Kidney (tissue), 22 donors: ENCODE measurements around the gene ATP5F1A. TPM values are rescaled to one million over a fixed set of nuclear protein-coding genes. Genes with fewer than 3 reads are reported as not detected.
A peak's percentile ranks its signal among the peaks of the same experiment; 100 is the strongest.

Experiments used
- DNase-seq, 5 donors: peaks; one replicate each; pipeline ENCODE4 v3.0.0-alpha.2; 2013 to 2020
- FAIRE-seq: peaks from 2 replicates; lab custom pipeline; 2012; peaks lifted over from hg19 to GRCh38; lab: Jason Lieb, UNC
- H3K27ac ChIP-seq, 2 donors: one replicate each; pipeline ENCODE4 v1.7.0; 2013; ENCODE audit warnings: low read depth in 2 of 2, low read length in 2 of 2, inconsistent platforms in 1 of 2
- H3K27me3 ChIP-seq: one replicate; pipeline ENCODE4 v1.7.1; 2013; ENCODE audit warnings: low read length, inconsistent platforms; ENCODE audit not compliant: control insufficient read depth, insufficient read depth
- H3K36me3 ChIP-seq, 3 donors: one replicate each; pipeline versions ENCODE4 v1.7.0 to v1.7.1; 2013; ENCODE audit warnings: low read length in 3 of 3, control low read depth in 1 of 3, inconsistent platforms in 1 of 3; ENCODE audit not compliant: insufficient read depth in 3 of 3, control insufficient read depth in 2 of 3
- H3K4me1 ChIP-seq, 3 donors: one replicate each; pipeline versions ENCODE4 v1.7.0 to v1.7.1; 2013; ENCODE audit warnings: low read length in 3 of 3, inconsistent platforms in 1 of 3, low read depth in 1 of 3; ENCODE audit not compliant: control insufficient read depth in 2 of 3, insufficient read depth in 2 of 3
- H3K4me3 ChIP-seq, 3 donors: one replicate each; pipeline versions ENCODE4 v1.7.0 to v1.8.1; 2013; ENCODE audit warnings: low read length in 3 of 3, control low read depth in 1 of 3, inconsistent platforms in 1 of 3
- H3K9ac ChIP-seq, 3 donors: one replicate each; pipeline versions ENCODE4 v1.7.0 to v1.7.1; 2013; ENCODE audit warnings: low read length in 3 of 3, control low read depth in 1 of 3, inconsistent platforms in 1 of 3
- H3K9me3 ChIP-seq, 3 donors: one replicate each; pipeline versions ENCODE4 v1.7.0 to v1.7.1; 2013; ENCODE audit warnings: low read length in 3 of 3, control low read depth in 1 of 3, inconsistent platforms in 1 of 3; ENCODE audit not compliant: control insufficient read depth in 2 of 3, insufficient read depth in 1 of 3
- intact Hi-C: fragments of 100-400 bp; cut with DNase I; formaldehyde crosslinking; loops from one replicate; pipeline ENCODE4 v1.11.1; 2022
- long read RNA-seq, 10 donors: library from polyadenylated mRNA in 1 of 10; unstranded in 1 of 10; transcript quantifications; one replicate each; pipeline ENCODE4 v2.0.0 and lab custom pipeline, GENCODE V29; 2021 to 2026
- polyA plus RNA-seq: library from polyadenylated mRNA; stranded (reverse); fragments of 350-450 nt; fragmentation: Illumina TruSeq; extraction: RNeasy Lipid Tissue Mini Kit (QIAGEN cat#74804); gene quantifications from one replicate; pipeline ENCODE4 v1.2.3, GENCODE V29; 2014; ENCODE audit warnings: low read depth, low replicate concordance; ENCODE audit not compliant: insufficient read depth
- total RNA-seq: library from RNA; stranded (reverse); fragmentation: NEBNext Ultra II Directional; extraction: Animal tissue kit (Norgen Biotek cat#: 25700); gene quantifications from one replicate; pipeline ENCODE4 v1.2.1, GENCODE V29; 2021
- TF ChIP-seq, protein P1 (sequence below): IDR thresholded peaks from 3 replicates; pipeline ENCODE4 v1.5.1; 2012; ENCODE audit warnings: mild to moderate bottlenecking, moderate library complexity, borderline replicate concordance; ENCODE audit not compliant: insufficient read depth; ENCODE audit errors: extremely low read depth
- donor health status: control.
- donor health status: control.
- donor health status: control.
- donor health status: control.
- donor health status: control.
- donor health status: DM: yes; HTN: yes; CAD: no.
- donor health status: Normal renal cell carcinoma (clear cell type).

The ATP5F1A gene
- total RNA-seq (417 TPM), polyA plus RNA-seq (1,054 TPM)
- long read RNA-seq, donor 1, full-length matches to known transcripts, result 152 of 331 reads
- long read RNA-seq, donor 1, partial matches to known transcripts, result 179 of 331 reads
- long read RNA-seq, donor 1, other reads (novel, unspliced or antisense), result 0 of 331 reads
- long read RNA-seq, donor 2, full-length matches to known transcripts, result 200 of 383 reads
- long read RNA-seq, donor 2, partial matches to known transcripts, result 183 of 383 reads
- long read RNA-seq, donor 2, other reads (novel, unspliced or antisense), result 0 of 383 reads
- long read RNA-seq, donor 3, full-length matches to known transcripts, result 270 of 592 reads
- long read RNA-seq, donor 3, partial matches to known transcripts, result 322 of 592 reads
- long read RNA-seq, donor 3, other reads (novel, unspliced or antisense), result 0 of 592 reads
- long read RNA-seq, donor 4, full-length matches to known transcripts, result 229 of 333 reads
- long read RNA-seq, donor 4, partial matches to known transcripts, result 104 of 333 reads
- long read RNA-seq, donor 4, other reads (novel, unspliced or antisense), result 0 of 333 reads
- long read RNA-seq, donor 5, full-length matches to known transcripts, result 22 of 46 reads
- long read RNA-seq, donor 5, partial matches to known transcripts, result 24 of 46 reads
- long read RNA-seq, donor 5, other reads (novel, unspliced or antisense), result 0 of 46 reads
- long read RNA-seq, donor 6, full-length matches to known transcripts, result 378 of 1,065 reads
- long read RNA-seq, donor 6, partial matches to known transcripts, result 673 of 1,065 reads
- long read RNA-seq, donor 6, other reads (novel, unspliced or antisense), result 14 of 1,065 reads
- long read RNA-seq, donor 7, full-length matches to known transcripts, result 402 of 445 reads
- long read RNA-seq, donor 7, partial matches to known transcripts, result 33 of 445 reads
- long read RNA-seq, donor 7, other reads (novel, unspliced or antisense), result 10 of 445 reads
- long read RNA-seq, donor 8, full-length matches to known transcripts, result 182 of 418 reads
- long read RNA-seq, donor 8, partial matches to known transcripts, result 236 of 418 reads
- long read RNA-seq, donor 8, other reads (novel, unspliced or antisense), result 0 of 418 reads
- long read RNA-seq, donor 9, full-length matches to known transcripts, result 88 of 192 reads
- long read RNA-seq, donor 9, partial matches to known transcripts, result 104 of 192 reads
- long read RNA-seq, donor 9, other reads (novel, unspliced or antisense), result 0 of 192 reads
- long read RNA-seq, donor 10, full-length matches to known transcripts, result 181 of 389 reads
- long read RNA-seq, donor 10, partial matches to known transcripts, result 208 of 389 reads
- long read RNA-seq, donor 10, other reads (novel, unspliced or antisense), result 0 of 389 reads

DNA sequence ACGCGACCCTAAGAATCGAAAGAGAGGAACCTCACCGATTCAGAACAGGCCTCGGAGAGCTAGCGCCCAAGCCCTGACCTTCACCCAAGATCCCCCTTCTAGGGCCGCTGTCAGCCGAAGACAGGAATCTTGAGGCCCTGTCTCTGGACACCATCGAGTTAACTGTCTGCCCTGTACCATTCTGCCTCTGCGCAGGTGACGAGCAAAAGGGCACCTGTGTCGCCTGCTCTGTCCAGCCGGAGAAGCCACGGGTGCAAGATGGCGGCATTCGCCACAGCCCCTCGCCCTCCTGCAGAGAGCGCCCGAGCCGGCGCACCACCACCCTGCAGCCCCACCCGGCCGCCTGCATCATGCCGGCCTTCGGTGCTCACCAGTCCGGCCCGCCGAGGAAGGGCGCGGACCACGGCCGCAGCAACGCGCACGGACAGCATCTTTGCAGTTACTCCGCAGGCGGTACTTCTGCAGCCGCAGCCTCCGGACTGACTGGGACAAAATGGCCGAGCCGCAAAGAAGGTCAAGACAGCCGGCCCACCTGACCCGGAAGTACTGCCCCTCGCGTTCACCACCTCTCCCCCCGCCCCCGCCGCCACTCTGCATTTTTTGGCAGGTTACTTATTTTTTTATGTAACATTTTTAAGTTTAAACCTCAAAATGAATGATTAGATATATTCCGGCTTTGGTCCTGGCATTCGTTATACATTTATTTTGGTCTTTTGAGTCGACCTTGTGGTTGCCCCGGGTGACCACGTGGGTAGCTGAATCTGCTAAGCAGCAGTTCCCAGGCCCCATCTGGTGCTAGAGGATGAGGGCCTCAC, at the start of gene ATP5F1A:
Gene ATP5F1A, minus strand, starts transcription at position 496 of the 815 bp plus-strand sequence. Its CDS starts 65 bp downstream, at position 431.
- intact Hi-C loops, result no loop called here
- Histone ChIP-seq H3K4me1 (peaks cover 0 to 5% (median 4%) of the 10 kb centered on the region in 3 donors), H3K4me3 (peak within 1 kb of the TSS; percentile 91 to 98 (median 94)), H3K36me3 (peaks cover 0 to 4% (median 3%) of the 10 kb centered on the region in 3 donors), H3K9me3 (no peaks in the 10 kb centered on the region), H3K27ac (peak within 1 kb of the TSS; percentile 97 to 98), H3K9ac (peak within 1 kb of the TSS; percentile 95 to 96 (median 96)), H3K27me3 (no peaks in the 10 kb centered on the region)
- TF ChIP-seq, protein P1, sequence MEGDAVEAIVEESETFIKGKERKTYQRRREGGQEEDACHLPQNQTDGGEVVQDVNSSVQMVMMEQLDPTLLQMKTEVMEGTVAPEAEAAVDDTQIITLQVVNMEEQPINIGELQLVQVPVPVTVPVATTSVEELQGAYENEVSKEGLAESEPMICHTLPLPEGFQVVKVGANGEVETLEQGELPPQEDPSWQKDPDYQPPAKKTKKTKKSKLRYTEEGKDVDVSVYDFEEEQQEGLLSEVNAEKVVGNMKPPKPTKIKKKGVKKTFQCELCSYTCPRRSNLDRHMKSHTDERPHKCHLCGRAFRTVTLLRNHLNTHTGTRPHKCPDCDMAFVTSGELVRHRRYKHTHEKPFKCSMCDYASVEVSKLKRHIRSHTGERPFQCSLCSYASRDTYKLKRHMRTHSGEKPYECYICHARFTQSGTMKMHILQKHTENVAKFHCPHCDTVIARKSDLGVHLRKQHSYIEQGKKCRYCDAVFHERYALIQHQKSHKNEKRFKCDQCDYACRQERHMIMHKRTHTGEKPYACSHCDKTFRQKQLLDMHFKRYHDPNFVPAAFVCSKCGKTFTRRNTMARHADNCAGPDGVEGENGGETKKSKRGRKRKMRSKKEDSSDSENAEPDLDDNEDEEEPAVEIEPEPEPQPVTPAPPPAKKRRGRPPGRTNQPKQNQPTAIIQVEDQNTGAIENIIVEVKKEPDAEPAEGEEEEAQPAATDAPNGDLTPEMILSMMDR, result no peak
- FAIRE-seq (no peak), DNase-seq (peak; percentile 89 to 97 (median 95))

DNA sequence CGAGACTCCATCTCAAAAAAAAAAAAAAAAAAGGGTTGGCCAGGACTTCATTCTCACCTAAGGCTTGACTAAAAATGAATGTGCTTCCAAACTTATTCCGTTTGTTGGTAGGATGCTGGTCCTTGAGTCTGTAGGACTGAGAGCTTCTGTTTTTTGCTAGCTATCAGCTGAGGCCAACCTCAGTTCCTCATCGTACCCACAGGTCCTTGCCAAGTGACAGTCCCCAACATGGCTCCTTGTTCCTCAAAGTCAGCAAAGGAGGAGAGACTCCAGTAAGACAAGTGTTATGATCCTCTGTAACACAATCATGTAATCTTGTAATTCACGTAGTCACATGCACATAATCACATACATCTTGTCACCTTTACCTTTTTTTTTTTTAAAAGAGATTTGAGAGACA, 43.1 kb upstream of the ATP5F1A start:
- H3K27ac ChIP-seq, result no peak overlapping the region
- no peak overlapping the region for H3K9ac ChIP-seq
- no peak for FAIRE-seq
- TF ChIP-seq, protein P1, result no peak
- H3K4me1 ChIP-seq, result no peaks in the 10 kb centered on the region
- no peak overlapping the region for H3K4me3 ChIP-seq
- no peaks in the 10 kb centered on the region for H3K27me3 ChIP-seq
- intact Hi-C loops, result loop anchor here (10.0 kb wide), 1 partner anchor 514 kb away; the partner anchor contains the start of gene LOXHD1
- DNase-seq, result no peak
- no peaks in the 10 kb centered on the region for H3K9me3 ChIP-seq
- H3K36me3 ChIP-seq, result no peaks in the 10 kb centered on the region

DNA sequence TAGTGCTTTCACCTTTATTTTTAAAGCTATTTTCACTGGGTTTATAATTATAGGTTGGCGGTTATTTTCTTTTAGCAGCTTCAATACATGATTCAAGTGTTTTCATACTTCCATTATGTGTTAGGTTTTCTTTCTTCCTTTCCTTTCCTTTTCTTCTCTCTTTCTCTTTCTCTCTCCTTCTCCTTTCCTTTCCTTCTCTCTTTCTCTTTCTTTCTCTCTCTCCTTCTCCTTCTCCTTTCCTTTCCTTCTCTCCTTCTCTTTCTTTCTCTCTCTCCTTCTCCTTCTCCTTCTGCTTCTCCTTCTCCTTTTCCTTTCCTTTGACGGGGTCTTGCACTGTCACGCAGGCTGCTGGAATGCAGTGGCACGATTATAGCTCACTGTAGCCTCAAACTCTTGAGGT, 42.1 kb upstream of the ATP5F1A start:
- Histone ChIP-seq H3K27me3 (no peaks in the 10 kb centered on the region), H3K27ac (no peak overlapping the region), H3K9ac (no peak overlapping the region), H3K4me3 (no peak overlapping the region), H3K9me3 (no peaks in the 10 kb centered on the region), H3K36me3 (no peaks in the 10 kb centered on the region), H3K4me1 (no peaks in the 10 kb centered on the region)
- TF ChIP-seq, protein P1, result no peak
- no peak for DNase-seq
- FAIRE-seq, result no peak
- intact Hi-C loops, result loop anchor here (10.0 kb wide), 1 partner anchor 515 kb away; the partner anchor contains the start of gene LOXHD1
